Aorta (tissue), 5 donors: ENCODE results near the gene MLKL. TPM values are rescaled to one million over a fixed set of nuclear protein-coding genes. Genes with fewer than 3 reads are reported as not detected.
"Not testable (repeated sequence)": the region's sequence is repeated elsewhere in the genome, so short reads cannot be mapped to it uniquely, and the experiment has no call there.

Experiments used
- ATAC-seq: fragments of 200-7000 bp; cut with Tn5 transposase; one replicate; pipeline ENCODE4 v1.9.1; 2022; ENCODE audit warnings: moderate library complexity; ENCODE audit not compliant: low FRiP score
- DNase-seq, 2 donors: peaks; one replicate each; pipeline ENCODE4 v3.0.0-alpha.2; 2020
- H3K27ac ChIP-seq, 2 donors: one replicate each; pipeline ENCODE4 v1.5.1; 2013; ENCODE audit warnings: low read length in 2 of 2, mild to moderate bottlenecking in 2 of 2, moderate library complexity in 2 of 2, control low read depth in 1 of 2, inconsistent platforms in 1 of 2, low read depth in 1 of 2
- H3K27me3 ChIP-seq, 2 donors: one replicate each; pipeline ENCODE4 v1.6.1; 2013; ENCODE audit warnings: control low read depth in 1 of 2, low read length in 1 of 2, mild to moderate bottlenecking in 1 of 2, moderate library complexity in 1 of 2; ENCODE audit not compliant: insufficient read depth in 2 of 2, control insufficient read depth in 1 of 2
- H3K36me3 ChIP-seq, 2 donors: one replicate each; pipeline ENCODE4 v1.6.1; 2013; ENCODE audit warnings: control low read depth in 1 of 2, low read length in 1 of 2, mild to moderate bottlenecking in 1 of 2; ENCODE audit not compliant: insufficient read depth in 2 of 2, control insufficient read depth in 1 of 2
- H3K4me1 ChIP-seq, 2 donors: one replicate each; pipeline ENCODE4 v1.6.1; 2013; ENCODE audit warnings: low read length in 2 of 2, control low read depth in 1 of 2, mild to moderate bottlenecking in 1 of 2, moderate library complexity in 1 of 2; ENCODE audit not compliant: insufficient read depth in 2 of 2, control insufficient read depth in 1 of 2
- H3K4me3 ChIP-seq, 2 donors: one replicate each; pipeline ENCODE4 v1.5.1; 2013; ENCODE audit warnings: low read length in 2 of 2, control low read depth in 1 of 2, mild to moderate bottlenecking in 1 of 2
- H3K9me3 ChIP-seq: one replicate; pipeline ENCODE4 v1.6.1; 2013; ENCODE audit warnings: mild to moderate bottlenecking, low read length; ENCODE audit not compliant: control insufficient read depth
- WGBS, 2 donors: extraction: QIAGEN DNeasy Blood & Tissue Kit; methylation state at CpG; one replicate each; pipeline ENCODE4 v1.1.7; 2013; 5-methylcytosine and 5-hydroxymethylcytosine counted together
- intact Hi-C, 2 donors: fragments of 100-400 bp; cut with DNase I; formaldehyde crosslinking; loops; one replicate each; pipeline versions ENCODE4 v1.14.2 to v1.15.0; 2022
- polyA plus RNA-seq, 2 donors: library from polyadenylated mRNA; stranded (reverse); fragments of 200-250 nt; gene quantifications; one replicate each; pipeline ENCODE4 v1.2.3, GENCODE V29; 2013
- total RNA-seq, 2 donors: library from RNA; stranded (reverse); fragmentation: NEBNext Ultra II Directional; extraction: Animal tissue kit (Norgen Biotek cat#: 25700); gene quantifications; one replicate each; pipeline ENCODE4 v1.2.1, GENCODE V29; 2021
- donor health status: healthy with polysubstance abuse.
- donor health status: Bipolar disorder and iron deficiency.
- donor health status: DM: no; HTN: no; CAD: no.
- donor health status: DM: no; HTN: no; CAD: no.
- donor health status: DM: yes; HTN: yes; CAD: no.

Gene MLKL
- total and polyA plus RNA-seq, 4 donors = 10.9 to 31.3 (median 22.0) TPM

- Histone ChIP-seq H3K4me3 (no peak overlapping the region), H3K27me3 (no peaks in the 10 kb centered on the region), H3K9me3 (no peaks in the 10 kb centered on the region), H3K4me1 (no peaks in the 10 kb centered on the region), H3K36me3 (peaks cover 0 to 7% of the 10 kb centered on the region in 2 donors), H3K27ac (no peak overlapping the region)
- intact Hi-C loops = no loop called here
- ATAC-seq (no peak), DNase-seq (no peak)
- 69 to 81% methylated on average over 5 of the region's 5 CpGs for WGBS, 2 donors
Measured at GRCh38 chr16:74657870-74658642, 42.6 kb downstream of the MLKL start.

- Histone ChIP-seq H3K4me1 (no peaks in the 10 kb centered on the region), H3K27ac (no peak overlapping the region), H3K4me3 (no peak overlapping the region), H3K36me3 (peaks cover 0 to 2% of the 10 kb centered on the region in 2 donors), H3K9me3 (no peaks in the 10 kb centered on the region), H3K27me3 (no peaks in the 10 kb centered on the region)
- DNase-seq (no peak), ATAC-seq (no peak)
- 84 to 91% methylated on average over 3 of the region's 3 CpGs for whole genome bisulfite sequencing, 2 donors
- intact Hi-C loops = no loop called here
Measured at GRCh38 chr16:74654536-74655050, 46.1 kb downstream of the MLKL start.

GRCh38 chr16:74652883-74653282, 47.8 kb downstream of the MLKL start:
- H3K27ac ChIP-seq, ATAC-seq, H3K9me3 ChIP-seq, DNase-seq, H3K4me1 ChIP-seq, H3K4me3 ChIP-seq, H3K36me3 ChIP-seq, intact Hi-C loops, H3K27me3 ChIP-seq: not testable (repeated sequence)
- 94 to 98% methylated on average over 2 of the region's 2 CpGs for WGBS, 2 donors

GRCh38 chr16:74652249-74652648, 48.4 kb downstream of the MLKL start:
- DNase-seq = no peak
- intact Hi-C loops = no loop called here
- Histone ChIP-seq H3K9me3 (no peaks in the 10 kb centered on the region), H3K27me3 (no peaks in the 10 kb centered on the region), H3K4me1 (no peaks in the 10 kb centered on the region), H3K36me3 (peaks cover 0 to 2% of the 10 kb centered on the region in 2 donors), H3K4me3 (no peak overlapping the region), H3K27ac (no peak overlapping the region)
- WGBS, 2 donors = 14 to 32% methylated on average over 1 of the region's 1 CpG
- no peak for ATAC-seq

GRCh38 chr16:74651841-74652240, 48.8 kb downstream of the MLKL start:
- Histone ChIP-seq H3K9me3 (no peaks in the 10 kb centered on the region), H3K36me3 (peaks cover 0 to 2% of the 10 kb centered on the region in 2 donors), H3K27ac (no peak overlapping the region), H3K27me3 (no peaks in the 10 kb centered on the region), H3K4me3 (no peak overlapping the region), H3K4me1 (no peaks in the 10 kb centered on the region)
- intact Hi-C loops = no loop called here
- 90 to 92% methylated on average over 2 of the region's 2 CpGs for WGBS, 2 donors
- no peak for DNase-seq
- ATAC-seq = no peak

- Histone ChIP-seq H3K36me3 (peaks cover 0 to 2% of the 10 kb centered on the region in 2 donors), H3K27me3 (no peaks in the 10 kb centered on the region), H3K4me3 (no peak overlapping the region), H3K9me3 (no peaks in the 10 kb centered on the region), H3K4me1 (no peaks in the 10 kb centered on the region), H3K27ac (no peak overlapping the region)
- 79 to 81% methylated on average over 6 of the region's 6 CpGs for WGBS, 2 donors
- intact Hi-C loops = no loop called here
- no peak for DNase-seq
- ATAC-seq = no peak
Measured at GRCh38 chr16:74650966-74651567, 49.6 kb downstream of the MLKL start.

GRCh38 chr16:74649839-74650504, 50.7 kb downstream of the MLKL start:
- 14 to 21% methylated on average over 1 of the region's 1 CpG for WGBS, 2 donors
- no peak overlapping the region for H3K4me3 ChIP-seq
- H3K36me3 ChIP-seq = peaks cover 0 to 2% of the 10 kb centered on the region in 2 donors
- no peaks in the 10 kb centered on the region for H3K4me1 ChIP-seq
- ATAC-seq (no peak), DNase-seq (no peak)
- H3K27me3 ChIP-seq = no peaks in the 10 kb centered on the region
- intact Hi-C loops = no loop called here
- no peaks in the 10 kb centered on the region for H3K9me3 ChIP-seq
- no peak overlapping the region for H3K27ac ChIP-seq

GRCh38 chr16:74641969-74642368, 58.7 kb downstream of the MLKL start:
- no peak overlapping the region for H3K4me3 ChIP-seq
- no peak for ATAC-seq
- H3K27me3 ChIP-seq = no peaks in the 10 kb centered on the region
- DNase-seq = no peak
- 96% methylated on average over 8 of the region's 8 CpGs for WGBS, 2 donors
- intact Hi-C loops = no loop called here
- H3K27ac ChIP-seq = no peak overlapping the region
- H3K9me3 ChIP-seq = no peaks in the 10 kb centered on the region
- peaks cover 6% of the 10 kb centered on the region in 2 donors for H3K36me3 ChIP-seq
- H3K4me1 ChIP-seq = no peaks in the 10 kb centered on the region
